Measurements from ENCODE around the gene TBX6. TPM values are rescaled to one million over a fixed set of nuclear protein-coding genes. Genes with fewer than 3 reads are reported as not detected.
"Not testable (repeated sequence)": the region's sequence is repeated elsewhere in the genome, so short reads cannot be mapped to it uniquely, and the experiment has no call there.

Gene TBX6, protein sequence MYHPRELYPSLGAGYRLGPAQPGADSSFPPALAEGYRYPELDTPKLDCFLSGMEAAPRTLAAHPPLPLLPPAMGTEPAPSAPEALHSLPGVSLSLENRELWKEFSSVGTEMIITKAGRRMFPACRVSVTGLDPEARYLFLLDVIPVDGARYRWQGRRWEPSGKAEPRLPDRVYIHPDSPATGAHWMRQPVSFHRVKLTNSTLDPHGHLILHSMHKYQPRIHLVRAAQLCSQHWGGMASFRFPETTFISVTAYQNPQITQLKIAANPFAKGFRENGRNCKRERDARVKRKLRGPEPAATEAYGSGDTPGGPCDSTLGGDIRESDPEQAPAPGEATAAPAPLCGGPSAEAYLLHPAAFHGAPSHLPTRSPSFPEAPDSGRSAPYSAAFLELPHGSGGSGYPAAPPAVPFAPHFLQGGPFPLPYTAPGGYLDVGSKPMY
- total RNA-seq, result 2.1 TPM in 2 replicates

DNA sequence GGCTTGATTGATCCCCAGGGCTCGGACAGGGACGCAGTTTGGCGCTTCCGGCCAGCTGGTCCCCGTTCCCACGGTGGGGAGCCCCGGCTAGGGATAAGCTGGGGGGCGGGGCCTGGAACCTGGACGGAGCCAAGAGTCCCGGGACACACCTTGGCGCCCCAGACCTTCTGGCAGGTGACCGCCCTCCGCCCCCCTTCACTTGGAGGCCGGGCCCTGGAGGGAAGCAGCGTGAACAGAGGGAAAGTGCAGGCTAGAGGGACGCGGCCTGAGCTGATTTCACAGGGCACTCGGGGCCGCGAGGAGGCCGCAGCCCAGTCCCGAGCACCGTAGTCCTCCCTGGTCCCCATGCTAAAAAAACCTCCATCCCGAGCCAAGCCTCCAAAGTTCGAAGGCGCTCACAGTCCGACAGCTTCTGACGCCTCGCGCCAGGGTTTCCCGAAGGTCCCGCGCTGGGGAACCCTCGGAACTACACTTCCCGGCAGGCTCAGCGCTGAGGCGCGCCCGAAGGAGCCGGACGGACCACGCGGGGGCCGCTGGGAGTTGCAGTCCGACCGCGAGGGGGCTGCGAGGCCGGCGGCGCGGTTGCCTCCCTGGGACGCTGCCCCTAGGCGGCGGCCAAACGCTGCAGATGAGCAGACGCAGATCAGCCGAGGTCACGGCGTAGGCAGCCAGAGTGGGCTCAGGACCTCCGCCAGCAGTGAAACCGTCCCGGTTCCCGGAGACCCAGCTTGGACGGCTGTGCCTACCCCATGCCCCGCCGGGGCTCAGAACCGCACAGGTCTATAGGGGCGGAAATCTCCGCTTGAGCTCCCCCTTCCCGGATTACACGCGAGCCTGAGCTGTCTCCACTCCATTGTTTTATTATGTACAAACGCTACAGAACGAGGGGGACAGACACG lies at the start of gene TBX6:
Gene TBX6, minus strand, starts transcription at position 451 of the 899 bp plus-strand sequence. CDS start 731 bp downstream, outside the sequence.
- H3K36me3 Mint-ChIP-seq (ENCODE audit: low read depth), result peaks cover 25% of the 10 kb centered on the region
- H3K4me3 Mint-ChIP-seq, result peak within 1 kb of the TSS; percentile 87
- peaks cover 40% of the 10 kb centered on the region for H3K4me1 Mint-ChIP-seq
- H3K27ac Mint-ChIP-seq, result peak within 1 kb of the TSS; percentile 93
- intact Hi-C loops (cut with micrococcal nuclease), result loop anchor here (1.0 kb wide), 3 partner anchors 16 to 32 kb away; partner anchors contain the start of genes ALDOA, MAPK3 and PPP4C
- DNase-seq, result peak; percentile 98
- H3K27me3 Mint-ChIP-seq, result no peaks in the 10 kb centered on the region
- peaks cover under 1% of the 10 kb centered on the region for H3K9me3 Mint-ChIP-seq

DNA sequence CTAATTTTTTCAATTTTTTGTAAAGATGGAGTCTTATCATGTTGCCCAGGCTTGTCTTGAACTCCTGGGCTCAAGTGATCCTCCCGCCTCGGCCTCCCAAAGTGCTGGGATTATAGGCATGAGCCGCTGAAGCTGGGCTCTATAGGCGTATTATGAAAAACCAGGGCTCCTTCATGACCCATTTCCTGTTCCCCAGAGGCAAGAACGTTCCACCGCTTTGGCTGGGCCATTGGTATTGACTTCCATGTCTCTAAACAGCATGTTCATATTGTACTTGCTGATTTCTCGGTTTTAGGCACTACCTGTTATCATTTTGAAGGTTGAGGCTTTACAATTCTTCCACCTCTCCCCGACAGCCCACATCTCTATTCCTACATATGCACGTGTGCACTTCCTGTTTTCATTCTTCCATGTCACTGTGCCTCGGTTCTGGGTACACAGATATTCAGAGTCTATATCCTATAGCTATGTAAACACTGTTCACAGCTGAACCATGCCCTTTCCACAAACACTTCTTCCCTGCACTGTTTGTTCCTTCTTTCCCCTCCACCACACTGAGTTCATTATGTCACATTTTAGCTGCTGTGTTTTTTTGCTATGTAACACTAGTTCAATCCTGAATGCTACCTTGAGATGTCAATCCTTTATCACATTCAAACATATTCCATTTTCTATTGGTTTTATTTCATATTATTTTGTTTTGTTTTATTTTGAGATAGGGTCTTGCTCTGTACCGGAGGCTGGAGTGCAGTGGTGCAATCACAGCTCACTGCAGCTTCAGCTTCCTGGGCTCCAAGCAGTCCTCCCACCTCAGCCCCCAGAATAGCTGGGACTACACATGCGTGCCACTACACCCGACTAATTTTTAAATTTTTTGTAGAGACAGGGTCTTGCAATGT lies 48.1 kb upstream of the TBX6 start:
- H3K4me1 Mint-ChIP-seq, result peaks cover 19% of the 10 kb centered on the region
- peak; percentile 65 for DNase-seq
- no peaks in the 10 kb centered on the region for H3K9me3 Mint-ChIP-seq
- intact Hi-C loops (cut with micrococcal nuclease), result no loop called here
- H3K27me3 Mint-ChIP-seq, result no peaks in the 10 kb centered on the region
- peaks cover 2% of the 10 kb centered on the region for H3K36me3 Mint-ChIP-seq (ENCODE audit: low read depth)
- H3K4me3 Mint-ChIP-seq, result peak overlapping the region; percentile 33
- peak overlapping the region; percentile 90 for H3K27ac Mint-ChIP-seq

DNA sequence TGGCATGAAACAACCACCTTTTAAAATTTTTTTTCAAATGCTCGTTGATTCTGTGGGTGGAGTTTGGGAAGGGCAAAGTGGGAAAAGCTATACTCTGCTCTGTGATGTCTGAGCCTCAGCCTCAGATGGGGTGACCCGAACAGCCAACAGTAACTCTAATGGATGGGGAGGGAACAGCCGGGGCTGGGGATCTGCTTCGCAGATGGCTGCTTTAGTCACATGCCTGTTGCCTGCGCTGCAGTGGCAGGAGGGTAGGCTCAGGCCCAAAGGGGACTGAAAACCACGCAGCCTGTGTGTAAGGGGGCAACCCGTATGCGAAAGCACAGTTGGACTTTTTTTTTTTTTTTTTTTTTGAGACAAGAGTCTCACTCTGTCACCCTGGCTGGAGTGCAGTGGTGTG lies 46.2 kb upstream of the TBX6 start:
- DNase-seq, result no peak
- intact Hi-C loops (cut with micrococcal nuclease), result no loop called here
- no peak overlapping the region for H3K27ac Mint-ChIP-seq
- H3K4me3 Mint-ChIP-seq, result no peak overlapping the region
- H3K27me3 Mint-ChIP-seq, result no peaks in the 10 kb centered on the region
- H3K36me3 Mint-ChIP-seq (ENCODE audit: low read depth), result peaks cover 2% of the 10 kb centered on the region
- no peaks in the 10 kb centered on the region for H3K9me3 Mint-ChIP-seq
- H3K4me1 Mint-ChIP-seq, result peaks cover 13% of the 10 kb centered on the region

DNA sequence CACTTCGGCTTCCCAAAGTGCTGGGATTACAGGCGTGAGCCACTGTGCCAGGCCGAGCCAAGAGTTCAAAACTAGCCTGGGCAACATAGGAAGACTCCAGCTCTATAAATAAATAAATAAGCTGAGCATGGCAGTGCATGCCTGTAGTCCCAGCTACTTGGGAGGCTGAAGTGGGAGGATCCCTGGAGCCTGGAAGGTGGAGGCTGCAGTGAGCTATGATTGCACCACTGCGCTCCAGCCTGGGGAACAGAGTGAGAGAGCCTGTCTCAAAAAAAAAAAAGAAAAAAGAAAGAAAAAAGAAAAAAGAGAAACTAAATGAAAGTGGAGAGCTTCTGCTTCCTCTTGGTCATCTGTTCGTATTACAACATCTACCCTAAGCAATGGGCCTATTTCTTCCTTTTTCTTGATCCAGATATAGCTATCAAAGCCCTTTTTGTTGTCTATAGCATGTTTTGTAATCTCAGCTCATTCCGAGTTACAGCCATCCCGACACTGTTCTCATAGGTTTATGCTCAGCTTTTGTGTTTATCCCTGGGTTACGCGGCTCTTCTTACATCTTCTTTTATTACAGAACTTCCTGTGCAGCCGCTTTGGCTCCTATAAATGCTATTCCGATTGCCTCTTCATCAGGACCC lies 45.4 kb upstream of the TBX6 start:
- no peak overlapping the region for H3K4me3 Mint-ChIP-seq
- no peak overlapping the region for H3K27ac Mint-ChIP-seq
- intact Hi-C loops (cut with micrococcal nuclease), result no loop called here

GRCh38 chr16:30132591-30132990 lies 40.9 kb upstream of the TBX6 start:
- Mint-ChIP-seq H3K4me3 (no peak overlapping the region), H3K9me3 (no peaks in the 10 kb centered on the region), H3K4me1 (peaks cover 4% of the 10 kb centered on the region), H3K27ac (no peak overlapping the region), H3K27me3 (no peaks in the 10 kb centered on the region), H3K36me3 (ENCODE audit: low read depth) (peaks cover 3% of the 10 kb centered on the region)
- no peak for DNase-seq
- intact Hi-C loops (cut with micrococcal nuclease), result no loop called here

More for the DNA sequence above, 45.4 kb upstream of the TBX6 start:
- Mint-ChIP-seq H3K9me3 (no peaks in the 10 kb centered on the region), H3K27me3 (no peaks in the 10 kb centered on the region), H3K4me1 (peaks cover 11% of the 10 kb centered on the region), H3K36me3 (ENCODE audit: low read depth) (peaks cover 2% of the 10 kb centered on the region)
- no peak for DNase-seq

DNA sequence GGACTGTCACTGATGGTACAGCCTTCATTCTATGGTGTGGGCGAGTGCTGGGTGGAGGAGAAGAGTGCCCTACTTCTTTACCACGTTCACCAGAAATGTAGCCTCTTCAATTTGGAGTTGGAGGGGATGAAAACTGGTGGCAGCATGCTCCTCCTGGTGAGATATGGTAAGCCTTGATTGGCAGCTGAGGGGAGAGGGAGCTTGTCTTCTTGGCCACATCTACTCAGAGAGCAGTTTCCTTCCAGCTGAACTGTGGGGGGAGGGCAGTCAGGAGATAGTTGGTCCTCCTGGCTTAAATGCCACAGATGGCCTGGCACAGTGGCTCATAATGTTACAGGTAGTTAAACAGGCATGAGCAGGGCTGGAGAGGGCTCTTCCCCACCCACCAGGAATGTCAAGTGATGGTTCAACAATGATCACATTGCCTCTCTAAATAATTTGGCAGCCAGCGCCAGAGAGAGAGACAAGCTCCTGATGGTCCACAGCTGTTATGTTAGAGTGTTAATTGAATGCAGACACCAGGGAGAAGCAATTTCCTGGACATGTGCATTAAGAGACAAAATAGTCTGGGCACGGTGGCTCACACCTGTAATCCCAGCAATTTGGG lies 40.2 kb upstream of the TBX6 start:
- Mint-ChIP-seq H3K4me1 (peaks cover 4% of the 10 kb centered on the region), H3K4me3 (no peak overlapping the region), H3K27me3 (no peaks in the 10 kb centered on the region), H3K36me3 (ENCODE audit: low read depth) (peaks cover 3% of the 10 kb centered on the region), H3K27ac (peak overlapping the region; percentile 51), H3K9me3 (no peaks in the 10 kb centered on the region)
- intact Hi-C loops (cut with micrococcal nuclease), result no loop called here
- DNase-seq, result no peak

GRCh38 chr16:30127993-30128392 lies 36.3 kb upstream of the TBX6 start:
- no peaks in the 10 kb centered on the region for H3K9me3 Mint-ChIP-seq
- peaks cover 9% of the 10 kb centered on the region for H3K4me1 Mint-ChIP-seq
- intact Hi-C loops (cut with micrococcal nuclease), result no loop called here
- DNase-seq, result no peak
- no peak overlapping the region for H3K4me3 Mint-ChIP-seq
- peaks cover 1% of the 10 kb centered on the region for H3K36me3 Mint-ChIP-seq (ENCODE audit: low read depth)
- H3K27me3 Mint-ChIP-seq, result no peaks in the 10 kb centered on the region
- no peak overlapping the region for H3K27ac Mint-ChIP-seq

DNA sequence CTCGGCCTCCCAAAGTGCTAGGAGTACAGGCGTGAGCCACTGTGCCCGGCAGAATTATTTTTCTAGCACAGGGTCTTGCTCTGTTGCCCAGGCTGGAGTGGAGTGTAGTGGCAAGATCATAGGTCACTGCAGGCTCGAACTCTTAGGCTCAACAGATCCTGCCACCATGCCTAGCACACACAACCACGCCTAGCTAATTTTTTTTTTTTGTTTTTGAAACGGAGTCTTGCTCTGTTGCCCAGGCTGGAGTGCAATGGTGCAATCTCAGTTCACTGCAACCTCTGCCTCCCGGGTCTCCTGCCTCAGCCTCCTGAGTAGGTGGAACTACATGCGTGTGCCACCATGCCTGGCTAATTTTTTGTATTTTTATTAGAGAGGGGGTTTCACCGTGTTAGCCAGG lies 34.0 kb upstream of the TBX6 start:
- DNase-seq; H3K27me3 Mint-ChIP-seq; H3K27ac Mint-ChIP-seq; H3K4me3 Mint-ChIP-seq; H3K9me3 Mint-ChIP-seq; H3K36me3 Mint-ChIP-seq (ENCODE audit: low read depth); intact Hi-C loops (cut with micrococcal nuclease): not testable (repeated sequence)
- H3K4me1 Mint-ChIP-seq, result peaks cover 19% of the 10 kb centered on the region

GRCh38 chr16:30124985-30125379 lies 33.3 kb upstream of the TBX6 start:
- H3K27ac Mint-ChIP-seq, result no peak overlapping the region
- no peak for DNase-seq
- peaks cover 22% of the 10 kb centered on the region for H3K4me1 Mint-ChIP-seq
- H3K36me3 Mint-ChIP-seq (ENCODE audit: low read depth), result peaks cover 3% of the 10 kb centered on the region
- H3K27me3 Mint-ChIP-seq, result no peaks in the 10 kb centered on the region
- no peak overlapping the region for H3K4me3 Mint-ChIP-seq
- intact Hi-C loops (cut with micrococcal nuclease), result no loop called here
- H3K9me3 Mint-ChIP-seq, result no peaks in the 10 kb centered on the region

GRCh38 chr16:30122604-30123160 lies 31.0 kb upstream of the TBX6 start:
- DNase-seq, result no peak

DNA sequence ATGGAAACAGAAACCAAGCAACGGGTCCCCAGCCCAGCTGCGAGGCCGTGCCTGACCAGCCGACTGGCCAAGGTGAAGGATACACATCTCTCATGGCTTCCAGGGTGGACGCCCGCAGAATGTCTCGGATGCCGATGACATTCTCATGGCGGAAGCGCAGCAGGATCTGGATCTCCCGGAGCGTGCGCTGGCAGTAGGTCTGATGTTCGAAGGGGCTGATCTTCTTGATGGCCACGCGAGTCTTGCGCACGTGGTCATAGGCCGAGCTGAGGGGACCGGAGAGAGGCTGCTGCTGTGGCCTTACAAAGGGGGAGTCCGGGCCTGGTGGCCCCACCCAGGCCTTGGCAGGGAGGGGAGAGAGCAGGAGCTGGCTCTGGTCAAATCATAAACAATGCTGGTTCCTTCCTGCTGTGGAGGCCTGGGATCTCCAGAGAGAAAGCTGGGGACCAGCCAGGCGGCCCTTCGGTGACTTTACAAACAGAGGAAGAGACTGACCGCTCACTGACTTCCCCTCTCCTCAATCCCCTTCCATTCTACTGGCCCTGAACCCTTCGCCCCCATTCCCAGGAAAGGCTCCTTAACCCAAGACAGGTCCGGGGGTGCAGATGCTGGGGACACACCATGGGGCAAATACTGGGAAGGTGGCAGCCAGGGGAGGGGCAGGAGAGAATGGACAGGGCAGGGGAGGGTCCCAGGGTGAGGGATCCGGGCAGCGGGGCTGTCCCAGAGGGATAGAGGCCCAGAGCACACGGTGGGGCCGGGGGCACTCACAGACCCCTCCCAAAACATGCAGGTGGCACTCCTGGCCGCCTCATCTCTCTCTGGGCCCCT lies 30.2 kb upstream of the TBX6 start:
- Mint-ChIP-seq H3K9me3 (no peaks in the 10 kb centered on the region), H3K4me3 (peak overlapping the region; percentile 91), H3K4me1 (peaks cover 23% of the 10 kb centered on the region), H3K27me3 (no peaks in the 10 kb centered on the region), H3K27ac (peak overlapping the region; percentile 91), H3K36me3 (ENCODE audit: low read depth) (peaks cover 11% of the 10 kb centered on the region)
- intact Hi-C loops (cut with micrococcal nuclease), result no loop called here
- DNase-seq, result peak; percentile 61

More at GRCh38 chr16:30122604-30123160, 31.0 kb upstream of the TBX6 start:
- H3K36me3 Mint-ChIP-seq (ENCODE audit: low read depth), result peaks cover 8% of the 10 kb centered on the region
- peaks cover 23% of the 10 kb centered on the region for H3K4me1 Mint-ChIP-seq
- peak overlapping the region; percentile 91 for H3K27ac Mint-ChIP-seq
- H3K27me3 Mint-ChIP-seq, result no peaks in the 10 kb centered on the region
- no peaks in the 10 kb centered on the region for H3K9me3 Mint-ChIP-seq
- peak overlapping the region; percentile 91 for H3K4me3 Mint-ChIP-seq
- intact Hi-C loops (cut with micrococcal nuclease), result loop anchor here (1.0 kb wide), 1 partner anchor 30 kb away; no protein-coding TSS in a partner anchor

Data from activated CD4-positive, alpha-beta T cell treated with anti-CD3 and anti-CD28 coated beads, Interleukin-2, amount 10 ng/mL, durations not matched to agents 24 days and 14 days (primary cell).